GM12873 (cell line): ENCODE measurements around the gene NRDC.

Experiments used
- CTCF ChIP-seq: IDR thresholded peaks from 2 replicates; pipeline ENCODE4 v1.5.1; 2012; ENCODE audit warnings: low read depth, mild to moderate bottlenecking, moderate library complexity, low read length, control low read depth; ENCODE audit not compliant: insufficient read depth; ENCODE audit errors: missing control alignments

The NRDC gene

GRCh38 chr1:51755437-51755836, 123.1 kb downstream of the NRDC start:
- TF ChIP-seq CTCF: no peak

GRCh38 chr1:51754666-51755065, 123.9 kb downstream of the NRDC start:
- TF ChIP-seq CTCF: no peak

GRCh38 chr1:51753969-51754368, 124.6 kb downstream of the NRDC start:
- TF ChIP-seq CTCF: no peak

- TF ChIP-seq CTCF: no peak
Observed at GRCh38 chr1:51752073-51752948, 126.2 kb downstream of the NRDC start.

- TF ChIP-seq CTCF: no peak
Observed at GRCh38 chr1:51750729-51751128, 127.8 kb downstream of the NRDC start.

- TF ChIP-seq CTCF: no peak
Observed at GRCh38 chr1:51750218-51750617, 128.3 kb downstream of the NRDC start.

GRCh38 chr1:51749151-51749550, 129.4 kb downstream of the NRDC start:
- no peak for TF ChIP-seq CTCF

- TF ChIP-seq CTCF: no peak
Observed at GRCh38 chr1:51745304-51745570, 133.3 kb downstream of the NRDC start.
